Measurements from ENCODE around the gene TGIF2LX. TPM values are rescaled to one million over a fixed set of nuclear protein-coding genes. Genes with fewer than 3 reads are reported as not detected.

Gene TGIF2LX
- total RNA-seq, result not detected in 2 replicates

DNA sequence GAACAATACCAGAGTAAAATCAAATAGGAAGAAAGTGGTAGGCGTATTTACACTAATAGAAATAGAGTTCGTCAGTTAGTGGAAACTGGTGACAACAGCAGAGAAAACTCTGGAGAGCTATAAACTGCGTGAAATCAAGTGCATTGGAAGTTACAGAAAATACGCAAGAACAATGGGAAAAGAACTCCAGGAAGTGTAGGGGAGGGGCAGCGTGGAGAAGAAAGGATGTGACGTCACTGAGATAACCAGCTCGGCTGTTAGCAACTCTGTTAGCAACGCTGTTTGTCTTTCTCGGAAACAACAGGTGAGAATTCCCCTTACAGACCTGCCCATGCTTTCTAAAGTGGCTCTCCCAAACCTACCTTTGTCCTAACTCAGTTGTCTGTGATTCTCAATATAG is at the start of gene TGIF2LX:
TGIF2LX (plus strand) TSS at position 244 of the 400 bp plus-strand sequence. CDS start 178 bp downstream, outside the sequence.

